Ascending aorta (tissue), 2 donors: ENCODE results near the gene PDCL3. TPM values are rescaled to one million over a fixed set of nuclear protein-coding genes. Genes with fewer than 3 reads are reported as not detected.

ENCODE experiments used
- DNase-seq, 2 donors: peaks; one replicate each; pipeline ENCODE4 v3.0.0-alpha.2; 2019; ENCODE audit warnings: low spot score in 2 of 2
- H3K27ac ChIP-seq, 2 donors: fragments of 200-600 bp; sonication (generic); one replicate each; pipeline ENCODE4 v1.5.1; 2016 to 2017; ENCODE audit warnings: mild to moderate bottlenecking in 1 of 2
- H3K27me3 ChIP-seq: fragments of 200-600 bp; sonication (generic); one replicate; pipeline ENCODE4 v1.5.1; 2017
- H3K36me3 ChIP-seq, 2 donors: fragments of 200-600 bp; sonication (generic); one replicate each; pipeline ENCODE4 v1.5.1; 2016
- H3K4me1 ChIP-seq, 2 donors: fragments of 200-600 bp; sonication (generic); one replicate each; pipeline ENCODE4 v1.5.1; 2016 to 2017; ENCODE audit warnings: mild to moderate bottlenecking in 1 of 2
- H3K4me3 ChIP-seq, 2 donors: fragments of 200-600 bp; sonication (generic); one replicate each; pipeline ENCODE4 v1.5.1; 2016 to 2017; ENCODE audit warnings: mild to moderate bottlenecking in 1 of 2
- H3K9me3 ChIP-seq, 2 donors: fragments of 200-600 bp; sonication (generic); one replicate each; pipeline ENCODE4 v1.5.1; 2016
- intact Hi-C: fragments of 100-400 bp; cut with DNase I; formaldehyde crosslinking; loops from one replicate; pipeline ENCODE4 v1.15.1; 2023
- total RNA-seq: library from RNA; depleted of rRNA; stranded (reverse); fragments of >200 nt; gene quantifications from one replicate; pipeline ENCODE4 v1.1.0, GENCODE V29; 2016
- TF ChIP-seq, protein P1 (sequence below), 3 experiments: fragments of 200-600 bp in 2 of 3; fragments of 450-650 bp in 1 of 3; sonication (generic) in 2 of 3; IDR thresholded peaks; one replicate each; pipeline ENCODE4 v1.5.1; 2016 to 2019; ENCODE audit warnings: antibody characterized with exemption in 3 of 3, mild to moderate bottlenecking in 1 of 3, moderate library complexity in 1 of 3

Gene PDCL3
- total RNA-seq, 1 donor from 2014 or later, result 8.1 TPM

DNA sequence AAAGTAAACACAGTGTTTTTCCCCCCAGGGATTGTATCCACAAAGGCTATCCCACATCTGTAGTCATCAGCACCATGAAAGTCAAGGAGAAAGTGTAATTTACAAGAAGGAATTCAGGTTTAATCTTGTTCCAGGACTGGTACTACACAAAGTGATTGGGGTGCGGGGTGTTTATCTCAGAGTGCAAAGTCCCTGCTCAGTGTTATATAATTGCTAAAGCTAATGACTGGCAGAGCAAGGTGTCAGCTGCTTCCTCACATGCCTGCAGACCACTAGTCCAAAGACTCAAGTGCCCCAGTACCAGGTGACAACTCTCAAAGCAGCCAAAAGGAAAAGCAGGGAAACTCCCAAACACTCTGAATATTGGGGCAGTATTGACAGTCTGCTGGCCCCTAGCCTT lies 40.4 kb upstream of the PDCL3 start:
- H3K36me3 ChIP-seq, result no peaks in the 10 kb centered on the region
- no peaks in the 10 kb centered on the region for H3K9me3 ChIP-seq
- TF ChIP-seq, protein P1, sequence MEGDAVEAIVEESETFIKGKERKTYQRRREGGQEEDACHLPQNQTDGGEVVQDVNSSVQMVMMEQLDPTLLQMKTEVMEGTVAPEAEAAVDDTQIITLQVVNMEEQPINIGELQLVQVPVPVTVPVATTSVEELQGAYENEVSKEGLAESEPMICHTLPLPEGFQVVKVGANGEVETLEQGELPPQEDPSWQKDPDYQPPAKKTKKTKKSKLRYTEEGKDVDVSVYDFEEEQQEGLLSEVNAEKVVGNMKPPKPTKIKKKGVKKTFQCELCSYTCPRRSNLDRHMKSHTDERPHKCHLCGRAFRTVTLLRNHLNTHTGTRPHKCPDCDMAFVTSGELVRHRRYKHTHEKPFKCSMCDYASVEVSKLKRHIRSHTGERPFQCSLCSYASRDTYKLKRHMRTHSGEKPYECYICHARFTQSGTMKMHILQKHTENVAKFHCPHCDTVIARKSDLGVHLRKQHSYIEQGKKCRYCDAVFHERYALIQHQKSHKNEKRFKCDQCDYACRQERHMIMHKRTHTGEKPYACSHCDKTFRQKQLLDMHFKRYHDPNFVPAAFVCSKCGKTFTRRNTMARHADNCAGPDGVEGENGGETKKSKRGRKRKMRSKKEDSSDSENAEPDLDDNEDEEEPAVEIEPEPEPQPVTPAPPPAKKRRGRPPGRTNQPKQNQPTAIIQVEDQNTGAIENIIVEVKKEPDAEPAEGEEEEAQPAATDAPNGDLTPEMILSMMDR (IDR thresholded peaks at IDR 0.05), result no peak
- H3K27me3 ChIP-seq, result no peaks in the 10 kb centered on the region
- intact Hi-C loops, result no loop called here
- DNase-seq, result no peak
- H3K4me1 ChIP-seq, result no peaks in the 10 kb centered on the region
- H3K27ac ChIP-seq, result no peak overlapping the region
- no peak overlapping the region for H3K4me3 ChIP-seq

DNA sequence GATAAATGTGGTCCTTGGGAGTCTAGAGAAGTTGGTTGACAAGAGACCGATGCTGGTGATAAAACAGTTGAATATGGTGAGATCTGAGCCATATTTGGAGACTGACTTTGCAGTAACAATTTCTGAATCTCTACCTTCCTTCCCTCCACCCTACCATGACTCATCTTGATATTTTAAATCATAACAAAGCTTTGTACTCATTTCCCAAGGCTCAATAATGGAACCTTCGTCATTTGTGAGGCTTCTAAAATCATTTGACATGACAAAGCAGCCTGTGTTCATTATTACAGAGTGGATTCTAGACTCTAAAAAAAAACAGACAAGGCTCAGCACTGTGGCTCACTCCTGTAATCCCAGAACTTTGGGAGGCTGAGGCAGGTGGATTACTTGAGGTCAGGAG lies 38.5 kb upstream of the PDCL3 start:
- TF ChIP-seq, protein P1 (IDR thresholded peaks at IDR 0.05), result no peak
- H3K4me1 ChIP-seq, result no peaks in the 10 kb centered on the region
- DNase-seq, result no peak
- no peaks in the 10 kb centered on the region for H3K36me3 ChIP-seq
- H3K27ac ChIP-seq, result no peak overlapping the region
- intact Hi-C loops, result no loop called here
- no peaks in the 10 kb centered on the region for H3K27me3 ChIP-seq
- no peaks in the 10 kb centered on the region for H3K9me3 ChIP-seq
- no peak overlapping the region for H3K4me3 ChIP-seq

DNA sequence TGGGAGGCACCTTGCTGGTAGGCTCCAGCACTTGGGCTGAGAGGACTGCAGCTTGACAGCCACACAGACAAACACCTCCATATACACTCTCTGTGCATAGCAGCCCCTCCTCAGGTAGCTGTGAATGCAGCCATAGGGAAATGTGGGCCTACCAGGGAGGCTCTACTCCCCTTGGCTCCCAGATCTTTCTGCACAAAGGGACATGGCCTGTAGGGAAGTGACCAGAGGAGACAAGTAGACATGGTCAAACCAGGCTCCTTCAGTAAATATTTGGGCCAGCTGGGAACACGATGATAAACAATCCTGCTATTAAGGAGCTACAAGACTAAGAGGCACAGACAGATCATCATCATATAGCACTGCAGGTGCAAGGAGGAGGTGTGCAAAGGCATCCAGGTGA lies 35.9 kb upstream of the PDCL3 start:
- Histone ChIP-seq H3K27me3 (no peaks in the 10 kb centered on the region), H3K4me3 (no peak overlapping the region), H3K36me3 (no peaks in the 10 kb centered on the region), H3K9me3 (no peaks in the 10 kb centered on the region), H3K4me1 (no peaks in the 10 kb centered on the region), H3K27ac (no peak overlapping the region)
- TF ChIP-seq, protein P1 (IDR thresholded peaks at IDR 0.05), result no peak
- no peak for DNase-seq
- intact Hi-C loops, result no loop called here

DNA sequence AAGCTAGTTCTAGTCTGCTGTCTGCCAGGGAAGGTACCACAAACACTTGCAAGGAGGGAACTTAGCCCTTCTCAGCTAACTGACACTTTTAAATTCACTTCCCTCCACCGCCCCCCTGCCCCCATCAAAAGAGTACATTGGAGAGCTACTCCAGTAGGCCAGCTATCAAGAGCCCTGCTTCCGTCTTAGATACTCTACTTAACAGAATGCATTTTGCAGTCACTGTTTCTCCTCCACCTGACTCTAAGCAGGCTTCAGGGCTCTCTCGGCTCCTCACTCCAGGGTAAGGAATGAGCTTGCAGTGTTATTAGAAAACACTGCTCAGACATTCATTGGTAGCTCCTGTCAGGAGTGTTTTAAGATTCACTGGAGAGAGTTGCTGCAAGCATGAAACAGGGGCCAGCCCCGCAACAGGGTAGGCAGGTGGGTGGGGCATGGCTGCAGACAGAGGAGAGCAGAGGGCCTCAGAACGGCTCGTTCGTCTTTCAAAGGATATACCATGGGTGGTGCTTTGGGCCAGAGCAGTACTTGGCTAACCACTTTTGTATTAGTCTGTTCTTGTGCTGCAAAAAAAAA lies 35.3 kb upstream of the PDCL3 start:
- H3K9me3 ChIP-seq, result no peaks in the 10 kb centered on the region
- no peaks in the 10 kb centered on the region for H3K27me3 ChIP-seq
- no peaks in the 10 kb centered on the region for H3K4me1 ChIP-seq
- H3K4me3 ChIP-seq, result no peak overlapping the region
- no peaks in the 10 kb centered on the region for H3K36me3 ChIP-seq
- intact Hi-C loops, result no loop called here
- no peak for DNase-seq
- TF ChIP-seq, protein P1 (IDR thresholded peaks at IDR 0.05), result no peak
- H3K27ac ChIP-seq, result no peak overlapping the region

DNA sequence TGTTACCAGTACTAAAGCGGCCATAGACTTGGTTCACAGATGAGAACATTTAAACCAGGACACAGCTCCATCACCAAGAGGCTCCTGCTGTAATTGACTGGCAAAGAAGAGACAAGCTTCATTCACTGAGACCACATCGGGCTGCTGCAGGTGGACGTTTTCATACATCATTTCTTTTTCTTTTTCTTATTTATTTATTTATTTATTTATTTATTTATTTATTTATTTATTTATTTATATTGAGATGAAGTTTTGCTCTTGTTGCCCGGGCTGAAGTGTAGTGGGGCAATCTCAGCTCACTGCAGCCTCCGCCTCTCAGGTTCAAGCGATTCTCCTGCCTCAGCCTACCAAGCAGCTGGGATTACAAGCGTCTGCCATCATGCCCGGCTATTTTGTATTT lies 33.6 kb upstream of the PDCL3 start:
- Histone ChIP-seq H3K4me1 (no peaks in the 10 kb centered on the region), H3K9me3 (no peaks in the 10 kb centered on the region), H3K4me3 (no peak overlapping the region), H3K27ac (no peak overlapping the region), H3K27me3 (no peaks in the 10 kb centered on the region), H3K36me3 (no peaks in the 10 kb centered on the region)
- TF ChIP-seq, protein P1 (IDR thresholded peaks at IDR 0.05), result no peak
- DNase-seq, result no peak
- intact Hi-C loops, result no loop called here

DNA sequence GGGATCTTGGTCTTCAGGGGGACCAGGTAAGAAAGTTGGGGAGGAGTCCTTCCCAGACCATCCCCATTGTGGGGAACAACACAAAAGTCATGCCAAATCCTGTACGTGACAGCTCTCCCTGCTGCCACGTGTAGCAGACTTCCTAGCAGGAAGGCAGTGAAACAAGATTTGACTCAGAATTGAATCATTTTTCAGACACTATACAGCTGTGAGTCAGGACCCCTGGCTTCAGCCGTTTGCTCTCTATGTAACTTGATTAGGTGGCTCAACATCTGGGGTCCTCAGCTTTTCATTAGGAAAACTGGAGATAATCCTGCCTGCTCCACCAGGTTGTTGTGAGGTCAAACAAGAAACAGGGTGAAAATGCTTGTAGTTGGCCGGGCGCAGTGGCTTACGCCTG lies 32.9 kb upstream of the PDCL3 start:
- Histone ChIP-seq H3K36me3 (no peaks in the 10 kb centered on the region), H3K4me3 (no peak overlapping the region), H3K27ac (no peak overlapping the region), H3K4me1 (no peaks in the 10 kb centered on the region), H3K27me3 (no peaks in the 10 kb centered on the region), H3K9me3 (no peaks in the 10 kb centered on the region)
- intact Hi-C loops, result no loop called here
- TF ChIP-seq, protein P1 (IDR thresholded peaks at IDR 0.05), result no peak
- DNase-seq, result no peak
